Measurements from ENCODE around the gene CFAP43. TPM values are rescaled to one million over a fixed set of nuclear protein-coding genes. Genes with fewer than 3 reads are reported as not detected.

CFAP43 gene
- total and polyA plus RNA-seq, 10 of the 15 experiments (the other 5 are each of a cell fraction or from before 2014, with no cell fraction given): 0.06 to 0.14 (median 0.10) TPM; not detected in 5

GRCh38 chr10:104120903-104121484, 111.2 kb downstream of the CFAP43 start (continued):
- TF ChIP-seq BCL3 (IDR thresholded peaks at IDR 0.05; ENCODE audit: borderline replicate concordance, insufficient read depth, low read depth, low read length, poor library complexity, severe bottlenecking): no peak
- TF ChIP-seq, protein P1, sequence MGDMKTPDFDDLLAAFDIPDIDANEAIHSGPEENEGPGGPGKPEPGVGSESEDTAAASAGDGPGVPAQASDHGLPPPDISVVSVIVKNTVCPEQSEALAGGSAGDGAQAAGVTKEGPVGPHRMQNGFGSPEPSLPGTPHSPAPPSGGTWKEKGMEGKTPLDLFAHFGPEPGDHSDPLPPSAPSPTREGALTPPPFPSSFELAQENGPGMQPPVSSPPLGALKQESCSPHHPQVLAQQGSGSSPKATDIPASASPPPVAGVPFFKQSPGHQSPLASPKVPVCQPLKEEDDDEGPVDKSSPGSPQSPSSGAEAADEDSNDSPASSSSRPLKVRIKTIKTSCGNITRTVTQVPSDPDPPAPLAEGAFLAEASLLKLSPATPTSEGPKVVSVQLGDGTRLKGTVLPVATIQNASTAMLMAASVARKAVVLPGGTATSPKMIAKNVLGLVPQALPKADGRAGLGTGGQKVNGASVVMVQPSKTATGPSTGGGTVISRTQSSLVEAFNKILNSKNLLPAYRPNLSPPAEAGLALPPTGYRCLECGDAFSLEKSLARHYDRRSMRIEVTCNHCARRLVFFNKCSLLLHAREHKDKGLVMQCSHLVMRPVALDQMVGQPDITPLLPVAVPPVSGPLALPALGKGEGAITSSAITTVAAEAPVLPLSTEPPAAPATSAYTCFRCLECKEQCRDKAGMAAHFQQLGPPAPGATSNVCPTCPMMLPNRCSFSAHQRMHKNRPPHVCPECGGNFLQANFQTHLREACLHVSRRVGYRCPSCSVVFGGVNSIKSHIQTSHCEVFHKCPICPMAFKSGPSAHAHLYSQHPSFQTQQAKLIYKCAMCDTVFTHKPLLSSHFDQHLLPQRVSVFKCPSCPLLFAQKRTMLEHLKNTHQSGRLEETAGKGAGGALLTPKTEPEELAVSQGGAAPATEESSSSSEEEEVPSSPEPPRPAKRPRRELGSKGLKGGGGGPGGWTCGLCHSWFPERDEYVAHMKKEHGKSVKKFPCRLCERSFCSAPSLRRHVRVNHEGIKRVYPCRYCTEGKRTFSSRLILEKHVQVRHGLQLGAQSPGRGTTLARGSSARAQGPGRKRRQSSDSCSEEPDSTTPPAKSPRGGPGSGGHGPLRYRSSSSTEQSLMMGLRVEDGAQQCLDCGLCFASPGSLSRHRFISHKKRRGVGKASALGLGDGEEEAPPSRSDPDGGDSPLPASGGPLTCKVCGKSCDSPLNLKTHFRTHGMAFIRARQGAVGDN (IDR thresholded peaks at IDR 0.05): 0 out of 2 replicates have a peak, but pooled peaks have one; percentile 47
- TF ChIP-seq SREBF1 (IDR thresholded peaks at IDR 0.05; ENCODE audit: low read length): no peak
- TF ChIP-seq SUZ12 (IDR thresholded peaks at IDR 0.05; ENCODE audit: unreplicated experiment): no peak
- TF ChIP-seq ATF3 (IDR thresholded peaks at IDR 0.05; ENCODE audit: borderline replicate concordance, extremely low read depth, low read depth, low read length): no peak
- no peak for TF ChIP-seq TAF1 (IDR thresholded peaks at IDR 0.05; ENCODE audit: borderline replicate concordance, low read depth, low read length)
- TF ChIP-seq PAX8 (IDR thresholded peaks at IDR 0.05): 0 out of 2 replicates have a peak, but pooled peaks have one; percentile 26
- TF ChIP-seq NFIC (IDR thresholded peaks at IDR 0.05; ENCODE audit: low read depth, low read length): no peak; the same call in 1 of the 2 replicates
- no peak for TF ChIP-seq NR2C2 (IDR thresholded peaks at IDR 0.05; ENCODE audit: borderline replicate concordance, control insufficient read depth, insufficient read length, low read depth)
- TF ChIP-seq GABPA (IDR thresholded peaks at IDR 0.05; ENCODE audit: low read depth): no peak
- no peak for TF ChIP-seq CBX3 (IDR thresholded peaks at IDR 0.05; ENCODE audit: borderline replicate concordance, low read depth)
- no peak; the same call in 1 of the 2 replicates for TF ChIP-seq ZBED1 (IDR thresholded peaks at IDR 0.05; ENCODE audit: borderline replicate concordance)
- TF ChIP-seq IRF3 (IDR thresholded peaks at IDR 0.05): no peak
- TF ChIP-seq RBBP5 (conservative IDR thresholded peaks at IDR 0.05): no peak
- TF ChIP-seq MYC (IDR thresholded peaks at IDR 0.05; ENCODE audit: insufficient read depth, insufficient read length, insufficient replicate concordance, low read length, severe bottlenecking): no peak
- peak; percentile 50 for TF ChIP-seq MTA2 (IDR thresholded peaks at IDR 0.05; ENCODE audit: low read depth)
- no peak for TF ChIP-seq ZZZ3 (IDR thresholded peaks at IDR 0.05; ENCODE audit: control insufficient read depth, insufficient read length, low read depth)
- peak; percentile 91 for TF ChIP-seq BMI1 (IDR thresholded peaks at IDR 0.05; ENCODE audit: borderline replicate concordance)
- peak; percentile 73 for TF ChIP-seq YY1 (IDR thresholded peaks at IDR 0.05; ENCODE audit: low read depth, low read length)
- TF ChIP-seq PAX5 (IDR thresholded peaks at IDR 0.05; ENCODE audit: borderline replicate concordance, low read depth, low read length): no peak
- peak; percentile 63 for TF ChIP-seq MLLT1 (IDR thresholded peaks at IDR 0.05)
- TF ChIP-seq NFYA (IDR thresholded peaks at IDR 0.05; ENCODE audit: borderline replicate concordance, low read depth, low read length): no peak
- 0 out of 2 replicates have a peak, but pooled peaks have one; percentile 5 for TF ChIP-seq ZNF24 (IDR thresholded peaks at IDR 0.05)

All from GM12878 (cell line).